Karpas-422 (cell line): ENCODE measurements around the gene RHOBTB3. TPM values are rescaled to one million over a fixed set of nuclear protein-coding genes. Genes with fewer than 3 reads are reported as not detected.

ENCODE experiments used
- DNase-seq: peaks from one replicate; pipeline ENCODE4 v3.0.0-alpha.2; 2015
- H2AFZ ChIP-seq: fragments of 200-600 bp; sonication (generic); 2 replicates; pipeline ENCODE4 v1.6.1; 2014; ENCODE audit warnings: antibody characterized with exemption, low read length, mixed read lengths
- H3K27ac ChIP-seq: fragments of 200-600 bp; sonication (generic); 2 replicates; pipeline ENCODE4 v1.5.1; 2014; ENCODE audit warnings: mild to moderate bottlenecking, low read length, moderate library complexity
- H3K27me3 ChIP-seq: fragments of 200-600 bp; sonication (generic); 2 replicates; pipeline ENCODE4 v1.6.1; 2014; ENCODE audit warnings: low read length, mixed read lengths
- H3K36me3 ChIP-seq: fragments of 200-600 bp; sonication (generic); 2 replicates; pipeline ENCODE4 v1.6.1; 2014; ENCODE audit warnings: low read length, mixed read lengths; ENCODE audit not compliant: insufficient read depth
- H3K4me1 ChIP-seq: fragments of 200-600 bp; sonication (generic); 2 replicates; pipeline ENCODE4 v1.6.1; 2014; ENCODE audit warnings: mild to moderate bottlenecking, low read length, mixed read lengths
- H3K4me2 ChIP-seq: fragments of 200-600 bp; sonication (generic); 2 replicates; pipeline ENCODE4 v1.6.1; 2014; ENCODE audit warnings: low read length, low read depth, mild to moderate bottlenecking; ENCODE audit not compliant: poor library complexity, severe bottlenecking
- H3K4me3 ChIP-seq: fragments of 200-600 bp; sonication (generic); 2 replicates; pipeline ENCODE4 v1.5.1; 2014; ENCODE audit warnings: mild to moderate bottlenecking, antibody characterized with exemption, low read length, mixed read lengths
- H3K79me2 ChIP-seq: fragments of 200-600 bp; sonication (generic); 2 replicates; pipeline ENCODE4 v1.6.1; 2014; ENCODE audit warnings: mild to moderate bottlenecking, low read length, mixed read lengths
- H3K9ac ChIP-seq: fragments of 200-600 bp; sonication (generic); 2 replicates; pipeline ENCODE4 v1.6.0; 2014; ENCODE audit warnings: low read length
- H3K9me2 ChIP-seq: fragments of 200-600 bp; sonication (generic), shearing (Covaris generic); replicated peaks from 2 replicates; pipeline ENCODE4 v1.6.0; 2014; ENCODE audit warnings: mild to moderate bottlenecking, low read length, moderate library complexity; ENCODE audit not compliant: insufficient read depth
- H3K9me3 ChIP-seq: fragments of 300-700, 200-600 bp; sonication (generic); 2 replicates; pipeline ENCODE4 v1.6.1; 2014; ENCODE audit warnings: low read length, mixed read lengths
- H4K20me1 ChIP-seq: fragments of 200-600 bp; sonication (generic); 2 replicates; pipeline ENCODE4 v1.6.1; 2014; ENCODE audit warnings: mild to moderate bottlenecking, antibody characterized with exemption, low read length, low read depth; ENCODE audit not compliant: insufficient read depth
- total RNA-seq: library from RNA; depleted of rRNA; stranded (reverse); fragments of >200 nt; shearing (Covaris generic); gene quantifications from 2 replicates; pipeline ENCODE4 v1.2.3, GENCODE V29; 2014; ENCODE audit warnings: low replicate concordance

The RHOBTB3 gene
- total RNA-seq, 1 experiment from 2014 or later = 1.5 TPM

DNA sequence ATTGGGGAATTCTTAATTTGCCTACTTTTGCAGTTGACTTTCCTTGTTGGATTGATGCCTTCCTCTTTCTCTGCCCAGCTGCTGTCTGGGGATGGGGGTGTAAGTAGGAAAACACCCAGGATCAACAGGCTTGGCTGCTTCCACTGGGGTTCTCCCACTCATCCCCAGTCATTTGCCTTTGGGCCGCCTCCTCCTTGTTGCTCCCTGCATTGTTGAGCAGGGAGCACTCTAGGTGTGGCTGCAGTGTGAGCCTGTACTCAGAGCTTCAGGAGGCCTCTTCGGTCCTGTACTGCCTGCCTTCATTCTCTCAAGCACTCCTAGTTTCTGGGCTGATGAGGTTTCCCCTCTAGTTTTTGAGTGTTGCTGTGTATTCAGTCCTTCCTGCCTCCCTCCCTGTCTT, 12.1 kb downstream of the RHOBTB3 start:
- Histone ChIP-seq H3K36me3 (no peaks in the 10 kb centered on the region), H2AFZ (no peak overlapping the region), H3K9me2 (no peaks in the 10 kb centered on the region), H3K79me2 (no peaks in the 10 kb centered on the region), H3K9ac (no peak overlapping the region), H3K4me3 (no peak overlapping the region), H3K4me2 (no peak overlapping the region), H3K9me3 (no peaks in the 10 kb centered on the region), H3K27ac (no peak overlapping the region), H3K4me1 (no peaks in the 10 kb centered on the region), H4K20me1 (no peaks in the 10 kb centered on the region), H3K27me3 (no peaks in the 10 kb centered on the region)
- no peak for DNase-seq

DNA sequence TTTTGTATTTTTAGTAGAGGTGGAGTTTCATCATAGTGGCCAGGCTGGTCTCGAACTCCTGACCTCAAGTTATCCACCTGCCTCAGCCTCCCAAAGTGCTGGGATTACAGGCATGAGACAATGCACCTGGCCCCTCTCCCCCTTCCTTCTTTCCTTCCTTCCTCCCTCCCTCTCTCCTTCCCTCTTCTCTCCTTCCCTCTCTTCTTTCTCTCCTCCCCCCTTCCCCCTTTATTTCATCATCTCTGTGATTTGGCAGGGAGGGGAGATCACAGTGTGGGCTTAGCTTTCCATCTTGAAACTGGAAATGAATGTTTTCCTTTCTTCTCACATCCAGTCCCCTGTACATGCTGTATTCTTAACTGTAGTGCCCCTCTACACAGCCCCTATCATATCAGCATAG, 12.7 kb downstream of the RHOBTB3 start:
- H3K27me3 ChIP-seq = no peaks in the 10 kb centered on the region
- H3K27ac ChIP-seq = no peak overlapping the region
- no peak for DNase-seq
- no peak overlapping the region for H3K4me3 ChIP-seq
- H3K9me3 ChIP-seq = no peaks in the 10 kb centered on the region
- H3K9me2 ChIP-seq = no peaks in the 10 kb centered on the region
- no peaks in the 10 kb centered on the region for H4K20me1 ChIP-seq
- no peaks in the 10 kb centered on the region for H3K36me3 ChIP-seq
- H3K9ac ChIP-seq = no peak overlapping the region
- no peaks in the 10 kb centered on the region for H3K4me1 ChIP-seq
- H2AFZ ChIP-seq = no peak overlapping the region
- H3K79me2 ChIP-seq = no peaks in the 10 kb centered on the region
- H3K4me2 ChIP-seq = no peak overlapping the region

DNA sequence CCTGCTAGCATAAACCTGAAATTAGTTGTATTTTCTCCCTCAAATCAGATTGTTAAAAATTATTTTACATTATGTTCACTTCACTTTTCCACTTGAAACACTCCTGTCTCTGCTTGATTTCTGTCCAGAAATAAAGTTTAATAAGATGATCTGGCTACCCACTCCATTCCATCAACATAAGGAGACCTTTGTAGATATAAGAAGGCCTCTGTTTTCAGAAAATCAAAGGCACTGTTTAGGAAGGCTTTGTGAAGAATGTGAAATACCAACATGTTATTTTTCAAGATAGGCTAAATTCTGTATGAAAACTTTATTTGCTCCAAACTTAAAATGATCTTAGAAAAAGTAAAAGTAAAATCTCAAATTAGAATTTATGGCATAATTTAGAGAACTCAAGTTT, 15.1 kb downstream of the RHOBTB3 start:
- no peaks in the 10 kb centered on the region for H3K9me3 ChIP-seq
- H3K27me3 ChIP-seq = no peaks in the 10 kb centered on the region
- no peaks in the 10 kb centered on the region for H3K36me3 ChIP-seq
- no peak overlapping the region for H2AFZ ChIP-seq
- no peak for DNase-seq
- no peaks in the 10 kb centered on the region for H3K4me1 ChIP-seq
- no peaks in the 10 kb centered on the region for H4K20me1 ChIP-seq
- H3K9ac ChIP-seq = no peak overlapping the region
- no peaks in the 10 kb centered on the region for H3K79me2 ChIP-seq
- no peaks in the 10 kb centered on the region for H3K9me2 ChIP-seq
- no peak overlapping the region for H3K4me3 ChIP-seq
- no peak overlapping the region for H3K4me2 ChIP-seq
- no peak overlapping the region for H3K27ac ChIP-seq

DNA sequence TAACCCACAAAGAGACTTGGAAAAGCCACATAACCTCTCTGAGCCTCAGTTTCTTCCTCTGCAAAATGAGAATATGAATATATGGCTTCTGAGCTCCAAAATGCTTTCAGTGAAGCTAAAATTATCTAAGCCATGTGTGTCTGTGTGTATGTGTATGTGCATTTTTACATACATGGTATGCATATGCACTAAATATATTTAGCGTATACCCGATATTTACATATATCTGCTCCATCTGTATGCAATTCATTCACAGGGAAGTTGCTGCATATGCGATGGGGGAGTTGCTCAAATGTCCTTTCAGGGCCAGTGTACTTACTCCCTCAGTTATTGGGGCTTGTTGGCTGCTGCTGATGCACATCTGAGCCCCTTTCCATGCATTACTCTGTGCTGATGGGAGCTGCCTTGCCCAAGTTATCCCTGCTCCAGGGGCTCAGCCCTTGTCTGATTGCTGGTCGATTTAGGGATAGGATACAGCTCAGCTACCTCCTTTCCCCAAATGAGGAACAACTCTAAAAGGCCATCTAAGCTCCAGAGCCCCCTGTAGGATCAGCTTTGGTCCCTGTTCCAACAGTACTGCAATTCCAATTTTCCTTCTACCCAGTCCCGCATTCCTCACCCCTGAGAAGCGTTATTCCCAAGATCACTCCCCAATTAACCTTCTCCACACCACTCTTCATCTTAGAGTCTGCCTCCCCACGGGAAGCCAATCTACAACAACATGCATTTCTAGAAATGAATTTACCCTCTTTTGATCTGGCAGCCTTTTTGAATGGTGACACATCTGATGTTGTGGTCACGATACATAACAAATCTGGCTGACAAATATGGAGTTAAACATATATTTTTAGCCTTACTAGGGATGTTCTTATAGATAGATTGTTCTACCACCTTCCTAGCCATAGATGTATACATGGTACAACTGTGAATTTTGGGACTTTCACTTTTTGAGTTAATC, 15.9 kb downstream of the RHOBTB3 start:
- no peak for DNase-seq
- no peaks in the 10 kb centered on the region for H3K9me3 ChIP-seq
- H3K36me3 ChIP-seq = no peaks in the 10 kb centered on the region
- no peaks in the 10 kb centered on the region for H3K4me1 ChIP-seq
- no peak overlapping the region for H3K9ac ChIP-seq
- no peak overlapping the region for H3K27ac ChIP-seq
- no peaks in the 10 kb centered on the region for H3K79me2 ChIP-seq
- H3K9me2 ChIP-seq = no peaks in the 10 kb centered on the region
- no peaks in the 10 kb centered on the region for H4K20me1 ChIP-seq
- H3K4me3 ChIP-seq = no peak overlapping the region
- H3K27me3 ChIP-seq = no peaks in the 10 kb centered on the region
- no peak overlapping the region for H3K4me2 ChIP-seq
- no peak overlapping the region for H2AFZ ChIP-seq

DNA sequence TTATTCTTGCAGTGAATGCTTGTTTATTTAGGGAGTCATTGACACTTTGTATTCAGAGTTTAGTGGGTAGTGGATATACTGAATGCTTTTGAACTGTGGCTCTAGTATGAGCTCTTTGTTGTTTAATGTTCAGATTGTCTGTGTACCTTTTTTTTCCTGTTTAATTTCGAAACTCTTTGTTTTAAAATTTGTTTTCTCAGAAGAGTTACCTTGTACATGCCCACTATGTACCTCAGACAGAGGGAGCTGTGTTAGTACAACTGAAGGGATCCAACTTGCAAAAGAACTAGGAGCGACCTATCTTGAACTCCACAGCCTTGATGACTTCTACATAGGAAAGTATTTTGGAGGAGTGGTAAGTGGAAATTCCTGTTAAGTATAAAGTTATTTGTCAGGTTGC, 17.0 kb downstream of the RHOBTB3 start:
- H3K9me3 ChIP-seq = no peaks in the 10 kb centered on the region
- no peaks in the 10 kb centered on the region for H3K4me1 ChIP-seq
- no peak overlapping the region for H3K27ac ChIP-seq
- H3K79me2 ChIP-seq = no peaks in the 10 kb centered on the region
- DNase-seq = no peak
- H3K36me3 ChIP-seq = no peaks in the 10 kb centered on the region
- no peak overlapping the region for H2AFZ ChIP-seq
- H3K9ac ChIP-seq = no peak overlapping the region
- no peaks in the 10 kb centered on the region for H3K27me3 ChIP-seq
- H3K4me3 ChIP-seq = no peak overlapping the region
- no peaks in the 10 kb centered on the region for H4K20me1 ChIP-seq
- no peaks in the 10 kb centered on the region for H3K9me2 ChIP-seq
- H3K4me2 ChIP-seq = no peak overlapping the region

DNA sequence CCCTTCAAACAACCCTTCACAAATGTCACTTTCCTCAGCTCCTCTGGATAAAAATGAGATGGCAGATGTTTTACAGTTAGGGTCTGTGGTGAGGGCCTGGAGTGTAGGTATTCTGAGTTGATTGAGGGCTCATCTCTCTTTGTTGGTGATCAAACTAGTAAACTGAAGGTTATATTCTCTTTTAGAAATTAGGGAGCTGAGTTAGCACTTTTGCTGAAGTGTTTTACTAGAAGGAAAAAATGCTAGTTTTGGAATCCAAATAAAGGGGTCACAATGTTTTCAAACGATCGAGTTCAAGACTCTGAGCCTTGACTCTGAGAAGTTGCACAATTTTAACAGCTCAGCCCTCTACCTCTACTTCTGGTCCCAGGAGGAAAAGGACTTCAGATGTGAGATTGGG, 23.4 kb downstream of the RHOBTB3 start:
- Histone ChIP-seq H3K4me3 (no peak overlapping the region), H2AFZ (no peak overlapping the region; the same call in 1 of the 2 replicates), H3K9ac (no peak overlapping the region), H3K79me2 (no peaks in the 10 kb centered on the region), H3K4me2 (no peak overlapping the region), H3K9me3 (no peaks in the 10 kb centered on the region), H3K36me3 (no peaks in the 10 kb centered on the region), H3K9me2 (no peaks in the 10 kb centered on the region), H3K27ac (no peak overlapping the region), H3K27me3 (no peaks in the 10 kb centered on the region), H3K4me1 (no peaks in the 10 kb centered on the region), H4K20me1 (no peaks in the 10 kb centered on the region)
- no peak for DNase-seq

DNA sequence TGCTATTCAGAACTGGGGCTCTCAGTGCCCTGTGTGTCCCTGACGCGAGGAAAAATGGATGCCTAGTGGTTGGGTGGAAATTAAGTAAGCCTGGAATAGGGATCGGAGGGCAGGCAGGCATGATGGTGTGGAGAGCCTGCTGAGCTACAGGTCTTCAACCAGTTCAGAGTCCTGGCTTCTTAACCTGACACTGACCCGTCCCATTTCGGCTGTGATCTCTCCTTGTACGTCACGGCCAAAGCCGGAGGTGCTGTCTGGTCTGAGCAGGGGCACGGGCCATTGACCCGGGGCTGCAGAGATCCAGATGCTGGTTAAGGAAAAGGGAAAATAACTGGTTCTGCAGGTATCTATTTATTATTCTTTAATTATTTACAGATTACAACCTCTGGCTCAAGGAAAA, 27.9 kb downstream of the RHOBTB3 start:
- Histone ChIP-seq H3K4me3 (no peak overlapping the region), H3K36me3 (no peaks in the 10 kb centered on the region), H3K27ac (no peak overlapping the region), H3K9me2 (no peaks in the 10 kb centered on the region), H3K4me1 (peaks cover 13% of the 10 kb centered on the region), H3K4me2 (no peak overlapping the region), H4K20me1 (no peaks in the 10 kb centered on the region), H2AFZ (no peak overlapping the region), H3K27me3 (no peaks in the 10 kb centered on the region), H3K79me2 (no peaks in the 10 kb centered on the region), H3K9me3 (no peaks in the 10 kb centered on the region), H3K9ac (no peak overlapping the region)
- no peak for DNase-seq

DNA sequence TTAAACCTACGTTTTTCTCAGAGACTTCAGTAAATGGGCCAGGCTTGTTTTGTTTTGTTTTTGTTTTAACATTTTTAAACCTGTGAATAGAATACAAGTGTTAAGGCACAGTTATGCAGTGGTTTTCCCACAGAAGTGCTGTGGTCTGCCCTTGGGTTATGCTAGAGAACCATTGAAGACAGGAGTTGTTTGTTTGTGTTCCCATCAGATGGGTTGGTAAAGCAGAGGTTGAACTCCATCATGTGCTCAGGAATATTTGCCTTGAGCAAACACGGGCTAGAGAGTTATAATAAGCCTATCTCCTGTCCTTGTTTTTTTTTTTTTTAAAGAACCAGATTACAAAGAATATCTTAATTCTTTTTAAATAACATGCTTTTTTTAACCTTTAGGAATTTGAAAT, 28.5 kb downstream of the RHOBTB3 start:
- Histone ChIP-seq H4K20me1 (no peaks in the 10 kb centered on the region), H3K9ac (no peak overlapping the region), H3K4me1 (peaks cover 13% of the 10 kb centered on the region), H3K27ac (no peak overlapping the region), H2AFZ (no peak overlapping the region), H3K27me3 (no peaks in the 10 kb centered on the region), H3K79me2 (no peaks in the 10 kb centered on the region), H3K4me3 (no peak overlapping the region), H3K4me2 (no peak overlapping the region), H3K9me2 (no peaks in the 10 kb centered on the region), H3K9me3 (no peaks in the 10 kb centered on the region), H3K36me3 (no peaks in the 10 kb centered on the region)
- DNase-seq = no peak
